ENCODE results near the gene ATP8A1.
"Not testable (repeated sequence)": the region's sequence is repeated elsewhere in the genome, so short reads cannot be mapped to it uniquely, and the experiment has no call there.

DNA sequence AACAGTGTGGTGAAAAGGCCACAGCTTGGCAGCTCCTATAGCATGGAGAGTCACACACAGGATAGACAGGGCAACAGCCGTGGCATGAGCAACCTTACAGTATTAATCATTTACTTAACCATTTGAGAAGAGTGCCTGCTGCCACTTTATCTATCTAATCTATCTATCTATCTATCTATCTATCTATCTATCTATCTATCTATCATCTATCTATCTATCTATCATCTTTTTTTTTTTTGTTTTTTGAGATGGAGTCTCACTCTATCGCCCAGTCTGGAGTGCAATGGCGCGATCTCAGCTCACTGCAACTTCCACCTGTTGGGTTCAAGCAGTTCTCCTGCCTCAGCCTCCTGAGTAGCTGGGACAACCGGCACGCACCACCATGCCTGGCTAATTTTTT is 284.6 kb downstream of the ATP8A1 start:
- TF ChIP-seq POLR2AphosphoS5 (IDR thresholded peaks at IDR 0.05; ENCODE audit: low read depth, low read length); MAFK (IDR thresholded peaks at IDR 0.05; ENCODE audit: low read depth, low read length); HDAC2 (IDR thresholded peaks at IDR 0.05; ENCODE audit: borderline replicate concordance in 1 of 2, low read depth in 2 of 2, low read length in 2 of 2); RXRA (IDR thresholded peaks at IDR 0.05; ENCODE audit: insufficient read depth, low read depth, low read length): not testable (repeated sequence)
- TF ChIP-seq, protein P1, sequence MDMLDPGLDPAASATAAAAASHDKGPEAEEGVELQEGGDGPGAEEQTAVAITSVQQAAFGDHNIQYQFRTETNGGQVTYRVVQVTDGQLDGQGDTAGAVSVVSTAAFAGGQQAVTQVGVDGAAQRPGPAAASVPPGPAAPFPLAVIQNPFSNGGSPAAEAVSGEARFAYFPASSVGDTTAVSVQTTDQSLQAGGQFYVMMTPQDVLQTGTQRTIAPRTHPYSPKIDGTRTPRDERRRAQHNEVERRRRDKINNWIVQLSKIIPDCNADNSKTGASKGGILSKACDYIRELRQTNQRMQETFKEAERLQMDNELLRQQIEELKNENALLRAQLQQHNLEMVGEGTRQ (IDR thresholded peaks at IDR 0.05; ENCODE audit: low read length): not testable (repeated sequence)
- TF ChIP-seq, protein P2, sequence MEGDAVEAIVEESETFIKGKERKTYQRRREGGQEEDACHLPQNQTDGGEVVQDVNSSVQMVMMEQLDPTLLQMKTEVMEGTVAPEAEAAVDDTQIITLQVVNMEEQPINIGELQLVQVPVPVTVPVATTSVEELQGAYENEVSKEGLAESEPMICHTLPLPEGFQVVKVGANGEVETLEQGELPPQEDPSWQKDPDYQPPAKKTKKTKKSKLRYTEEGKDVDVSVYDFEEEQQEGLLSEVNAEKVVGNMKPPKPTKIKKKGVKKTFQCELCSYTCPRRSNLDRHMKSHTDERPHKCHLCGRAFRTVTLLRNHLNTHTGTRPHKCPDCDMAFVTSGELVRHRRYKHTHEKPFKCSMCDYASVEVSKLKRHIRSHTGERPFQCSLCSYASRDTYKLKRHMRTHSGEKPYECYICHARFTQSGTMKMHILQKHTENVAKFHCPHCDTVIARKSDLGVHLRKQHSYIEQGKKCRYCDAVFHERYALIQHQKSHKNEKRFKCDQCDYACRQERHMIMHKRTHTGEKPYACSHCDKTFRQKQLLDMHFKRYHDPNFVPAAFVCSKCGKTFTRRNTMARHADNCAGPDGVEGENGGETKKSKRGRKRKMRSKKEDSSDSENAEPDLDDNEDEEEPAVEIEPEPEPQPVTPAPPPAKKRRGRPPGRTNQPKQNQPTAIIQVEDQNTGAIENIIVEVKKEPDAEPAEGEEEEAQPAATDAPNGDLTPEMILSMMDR (IDR thresholded peaks at IDR 0.05; ENCODE audit: control extremely low read depth in 1 of 3, insufficient read depth in 1 of 3, low read depth in 1 of 3, low read length in 3 of 3): not testable (repeated sequence)
- TF ChIP-seq, protein P3, sequence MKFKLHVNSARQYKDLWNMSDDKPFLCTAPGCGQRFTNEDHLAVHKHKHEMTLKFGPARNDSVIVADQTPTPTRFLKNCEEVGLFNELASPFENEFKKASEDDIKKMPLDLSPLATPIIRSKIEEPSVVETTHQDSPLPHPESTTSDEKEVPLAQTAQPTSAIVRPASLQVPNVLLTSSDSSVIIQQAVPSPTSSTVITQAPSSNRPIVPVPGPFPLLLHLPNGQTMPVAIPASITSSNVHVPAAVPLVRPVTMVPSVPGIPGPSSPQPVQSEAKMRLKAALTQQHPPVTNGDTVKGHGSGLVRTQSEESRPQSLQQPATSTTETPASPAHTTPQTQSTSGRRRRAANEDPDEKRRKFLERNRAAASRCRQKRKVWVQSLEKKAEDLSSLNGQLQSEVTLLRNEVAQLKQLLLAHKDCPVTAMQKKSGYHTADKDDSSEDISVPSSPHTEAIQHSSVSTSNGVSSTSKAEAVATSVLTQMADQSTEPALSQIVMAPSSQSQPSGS (IDR thresholded peaks at IDR 0.05; ENCODE audit: low read length): not testable (repeated sequence)
